Activated CD8-positive, alpha-beta memory T cell treated with anti-CD3 and anti-CD28 coated beads for 36 hours (primary cell): Measurements from ENCODE around the gene HCN3. TPM values are rescaled to one million over a fixed set of nuclear protein-coding genes. Genes with fewer than 3 reads are reported as not detected.
"Not testable (repeated sequence)": the region's sequence is repeated elsewhere in the genome, so short reads cannot be mapped to it uniquely, and the experiment has no call there.

ENCODE experiments used
- CTCF ChIA-PET: fragments of 350-600 bp; sonication (Branson Sonifier 250); formaldehyde crosslinking; loops from one replicate; lab custom pipeline; 2021; ENCODE audit warnings: antibody characterized with exemption; lab: Charles Lee
- POLR2A ChIA-PET: fragments of 350-600 bp; sonication (Branson Sonifier 250); formaldehyde crosslinking; loops from one replicate; lab custom pipeline; 2021; ENCODE audit warnings: antibody characterized with exemption; lab: Charles Lee
- total RNA-seq, 2 experiments: library from RNA; stranded (reverse); gene quantifications; one replicate each; pipeline ENCODE4 v1.2.3, GENCODE V29; 2021

Gene HCN3
- total RNA-seq, 2 experiments from 2014 or later, result 3.4 to 3.7 TPM

GRCh38 chr1:155272466-155273342 is 4.6 kb upstream of the HCN3 start:
- ChIA-PET CTCF (interaction anchor here (0.8 to 4.1 kb wide), 4 partner anchors 9 to 104 kb away, joined by 3 to 28 read pairs (median 4); no protein-coding TSS in a partner anchor), POLR2A (interaction anchor here (0.5 to 1.2 kb wide), 7 partner anchors 11 to 587 kb away, joined by 3 to 8 read pairs (median 4); partner anchors contain the start of genes FDPS and SCAMP3)

- CTCF ChIA-PET, result interaction anchor here (0.9 to 4.1 kb wide), 4 partner anchors 10 to 23 kb away, joined by 3 to 28 read pairs (median 4); partner anchors contain the start of gene ENTREP3
- POLR2A ChIA-PET, result interaction anchor here (0.6 to 1.2 kb wide), 7 partner anchors 12 to 587 kb away, joined by 3 to 5 read pairs (median 4); partner anchors contain the start of genes FDPS and SCAMP3
These were observed 3.7 kb upstream of the HCN3 start, which contains the start of gene CLK2 for GRCh38 chr1:155273343-155274245. TSS of gene CLK2 (minus strand) at chr1:155273504. CDS start at chr1:155270977, 2,527 bp downstream.

GRCh38 chr1:155277902-155278688 is 832 bp downstream of the HCN3 start:
- ChIA-PET CTCF (interaction anchor here (0.8 to 1.1 kb wide), 4 partner anchors 21 to 46 kb away, joined by 4 to 6 read pairs (median 4); no protein-coding TSS in a partner anchor), POLR2A (interaction anchor here (0.7 kb wide), 1 partner anchor 16 kb away, joined by 6 read pairs; no protein-coding TSS in a partner anchor)

- CTCF ChIA-PET, result interaction anchor here (0.8 to 1.6 kb wide), 5 partner anchors 22 to 45 kb away, joined by 4 to 6 read pairs (median 4); no protein-coding TSS in a partner anchor
- POLR2A ChIA-PET, result no interaction called here
These were observed 1.5 kb downstream of the HCN3 start for GRCh38 chr1:155278689-155279160.

GRCh38 chr1:155279268-155279667 is 2.0 kb downstream of the HCN3 start:
- ChIA-PET CTCF (interaction anchor here (0.6 to 1.6 kb wide), 3 partner anchors 29 to 58 kb away, joined by 3 to 4 read pairs (median 3); partner anchors contain the start of gene FDPS), POLR2A (interaction anchor here (0.6 kb wide), 1 partner anchor 409 kb away, joined by 3 read pairs; no protein-coding TSS in a partner anchor)

GRCh38 chr1:155282488-155283091 is 5.3 kb downstream of the HCN3 start:
- POLR2A ChIA-PET, result no interaction called here
- CTCF ChIA-PET, result no interaction called here

- POLR2A ChIA-PET, result no interaction called here
- CTCF ChIA-PET, result no interaction called here
These were observed 7.2 kb downstream of the HCN3 start for GRCh38 chr1:155284476-155284875.

GRCh38 chr1:155285063-155285462 is 7.8 kb downstream of the HCN3 start:
- CTCF ChIA-PET, result no interaction called here

GRCh38 chr1:155285631-155286044 is 8.4 kb downstream of the HCN3 start:
- POLR2A ChIA-PET, result no interaction called here
- CTCF ChIA-PET, result interaction anchor here (0.6 kb wide), 1 partner anchor 309 kb away, joined by 3 read pairs; no protein-coding TSS in a partner anchor

More at GRCh38 chr1:155285063-155285462, 7.8 kb downstream of the HCN3 start:
- POLR2A ChIA-PET, result no interaction called here

- ChIA-PET POLR2A (no interaction called here), CTCF (no interaction called here)
These were observed 9.3 kb downstream of the HCN3 start for GRCh38 chr1:155286544-155286943.

- ChIA-PET CTCF (no interaction called here), POLR2A (no interaction called here)
These were observed 10.8 kb downstream of the HCN3 start for GRCh38 chr1:155287987-155288543.

- CTCF ChIA-PET, result interaction anchor here (0.9 kb wide), 1 partner anchor 40 kb away, joined by 5 read pairs; no protein-coding TSS in a partner anchor
- POLR2A ChIA-PET, result not testable (repeated sequence)
These were observed 13.7 kb downstream of the HCN3 start for GRCh38 chr1:155291006-155291405.

GRCh38 chr1:155293086-155293749 is 16.0 kb downstream of the HCN3 start:
- ChIA-PET POLR2A (no interaction called here), CTCF (no interaction called here)

GRCh38 chr1:155294520-155295182 is 17.4 kb downstream of the HCN3 start:
- CTCF ChIA-PET, result interaction anchor here (1.6 kb wide), 1 partner anchor 44 kb away, joined by 4 read pairs; no protein-coding TSS in a partner anchor
- POLR2A ChIA-PET, result no interaction called here

GRCh38 chr1:155295183-155295941 is 18.1 kb downstream of the HCN3 start:
- POLR2A ChIA-PET, result no interaction called here

More at GRCh38 chr1:155295183-155295941, 18.1 kb downstream of the HCN3 start:
- CTCF ChIA-PET, result interaction anchor here (1.6 kb wide), 1 partner anchor 45 kb away, joined by 4 read pairs; no protein-coding TSS in a partner anchor
